GM18519 (cell line): Measurements from ENCODE around the gene BCKDHB.
"Not testable (repeated sequence)": the region's sequence is repeated elsewhere in the genome, so short reads cannot be mapped to it uniquely, and the experiment has no call there.

Source experiments
- ATAC-seq: cut with Tn5 transposase; IDR thresholded peaks from one replicate; pipeline ENCODE4 v1.9.1; 2021; ENCODE audit warnings: mild to moderate bottlenecking, moderate library complexity; ENCODE audit not compliant: unreplicated experiment, low FRiP score

BCKDHB gene

DNA sequence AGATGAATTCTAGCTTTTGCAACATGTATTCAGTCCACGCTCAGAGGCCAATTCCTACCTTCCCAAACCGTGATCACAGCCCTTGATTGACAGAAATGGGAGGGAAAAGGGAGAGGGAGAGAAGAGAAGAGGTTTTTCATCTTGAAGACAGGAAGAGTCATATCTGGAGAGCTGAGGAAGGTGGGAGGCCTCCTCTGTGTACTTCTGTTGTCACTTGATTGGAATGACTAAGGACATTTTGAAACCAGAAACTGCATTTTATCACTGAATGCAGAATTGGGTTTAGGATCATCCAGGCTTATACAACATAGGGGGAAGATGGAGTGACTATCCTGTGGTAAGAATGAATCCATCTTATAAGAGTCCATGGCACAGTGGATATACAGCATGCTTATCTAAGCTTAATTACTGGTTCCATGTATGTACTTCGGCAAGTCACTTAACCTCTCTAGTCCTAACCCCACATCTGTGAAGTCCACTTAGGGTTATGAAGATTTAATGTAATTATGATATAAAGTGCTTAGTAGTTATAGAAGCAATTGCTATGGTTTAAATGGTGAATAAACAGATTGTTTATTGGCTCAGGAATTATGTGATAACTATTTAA, 144.0 kb downstream of the BCKDHB start:
- ATAC-seq = no peak

DNA sequence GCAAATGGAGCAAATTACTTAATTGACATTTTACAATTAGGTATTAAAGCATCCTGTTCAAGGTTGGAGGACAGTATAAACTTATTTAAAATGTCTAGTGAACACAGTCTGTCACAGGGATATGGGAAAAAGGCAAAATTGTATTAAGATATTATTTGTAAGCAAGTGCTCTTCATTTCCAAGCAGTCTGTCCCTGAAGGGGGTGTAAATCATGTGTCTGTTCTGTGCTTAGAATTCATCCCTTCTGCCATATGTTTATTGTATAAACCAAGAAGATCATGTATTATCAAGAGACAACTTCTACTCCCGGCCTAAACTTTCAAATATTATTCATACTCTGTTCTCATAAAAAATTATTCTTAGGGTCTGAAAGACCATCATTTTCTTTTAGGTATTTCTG, 144.8 kb downstream of the BCKDHB start:
- ATAC-seq = no peak

DNA sequence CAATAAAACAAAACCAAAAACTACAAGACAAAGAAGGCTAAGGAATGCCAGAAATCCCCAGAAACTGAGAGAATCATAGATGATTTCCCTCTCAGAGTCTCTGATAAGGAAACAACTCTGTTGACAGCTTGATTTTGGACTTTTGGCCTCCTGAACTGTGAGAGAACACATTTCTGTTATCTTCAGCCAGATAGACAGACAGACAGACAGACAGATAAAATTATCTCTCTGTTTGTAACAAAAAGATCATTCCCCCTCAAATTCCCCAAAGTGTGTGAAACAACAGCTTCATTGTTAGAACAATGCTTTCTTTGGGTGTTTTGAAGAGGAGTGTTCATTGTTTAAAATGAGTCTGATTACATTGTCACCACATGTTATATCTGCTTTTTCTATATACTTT, 148.2 kb downstream of the BCKDHB start:
- ATAC-seq = no peak

DNA sequence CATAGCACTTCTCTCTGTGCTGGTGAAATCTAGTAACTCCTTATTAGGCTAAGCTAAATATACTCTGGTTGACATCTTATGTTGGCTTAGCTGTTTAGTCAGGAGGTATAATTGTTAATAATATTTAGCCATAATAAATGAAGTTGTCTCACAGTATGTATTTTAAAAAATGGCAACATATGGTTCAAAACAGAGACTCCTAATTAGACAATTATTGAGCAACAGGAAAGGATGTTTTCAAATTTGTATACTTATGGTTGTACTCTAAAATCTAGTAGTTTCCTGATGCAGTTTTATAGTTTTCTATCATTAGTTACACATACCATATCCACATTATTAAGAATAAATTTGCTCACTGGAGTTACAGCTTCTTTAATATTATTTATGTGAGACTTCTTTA, 150.2 kb downstream of the BCKDHB start:
- ATAC-seq = no peak

DNA sequence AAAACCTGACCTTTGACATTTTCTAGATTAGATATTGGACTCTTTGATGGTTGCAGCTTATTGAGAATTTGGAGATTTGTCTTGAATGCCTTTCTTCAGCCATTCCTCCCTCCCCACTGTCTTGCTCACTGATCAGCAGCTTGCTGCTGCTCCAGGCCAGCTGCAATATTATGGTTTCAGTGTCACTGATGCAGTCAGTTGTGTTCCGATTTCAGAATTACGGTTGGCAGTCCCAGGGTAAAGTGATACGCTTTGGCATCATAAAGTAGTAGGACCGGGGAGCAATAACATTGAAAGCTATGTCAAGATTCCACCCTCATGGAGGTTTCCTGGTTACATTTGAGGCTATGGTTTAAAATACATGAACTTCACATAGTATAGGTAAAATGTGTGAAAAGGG, 152.6 kb downstream of the BCKDHB start:
- no peak for ATAC-seq

DNA sequence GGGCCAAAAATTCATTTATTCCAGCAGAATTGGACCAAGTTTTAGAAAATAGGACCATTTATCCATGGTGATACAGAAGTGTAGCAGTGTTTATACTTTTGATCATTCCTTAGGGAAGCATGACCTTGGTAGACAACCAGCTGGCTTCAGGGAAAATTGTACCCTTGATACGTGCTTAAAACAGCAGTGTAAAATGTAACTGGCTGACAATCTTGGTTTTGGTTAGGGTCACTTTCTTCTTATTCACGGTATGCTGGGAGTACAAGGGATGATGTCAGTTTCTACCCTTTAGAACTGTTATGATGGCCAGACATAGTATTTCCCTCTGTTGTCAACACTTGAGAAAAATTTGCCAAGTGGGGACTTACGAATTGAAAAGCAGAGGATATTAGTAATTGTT, 157.1 kb downstream of the BCKDHB start:
- no peak for ATAC-seq

DNA sequence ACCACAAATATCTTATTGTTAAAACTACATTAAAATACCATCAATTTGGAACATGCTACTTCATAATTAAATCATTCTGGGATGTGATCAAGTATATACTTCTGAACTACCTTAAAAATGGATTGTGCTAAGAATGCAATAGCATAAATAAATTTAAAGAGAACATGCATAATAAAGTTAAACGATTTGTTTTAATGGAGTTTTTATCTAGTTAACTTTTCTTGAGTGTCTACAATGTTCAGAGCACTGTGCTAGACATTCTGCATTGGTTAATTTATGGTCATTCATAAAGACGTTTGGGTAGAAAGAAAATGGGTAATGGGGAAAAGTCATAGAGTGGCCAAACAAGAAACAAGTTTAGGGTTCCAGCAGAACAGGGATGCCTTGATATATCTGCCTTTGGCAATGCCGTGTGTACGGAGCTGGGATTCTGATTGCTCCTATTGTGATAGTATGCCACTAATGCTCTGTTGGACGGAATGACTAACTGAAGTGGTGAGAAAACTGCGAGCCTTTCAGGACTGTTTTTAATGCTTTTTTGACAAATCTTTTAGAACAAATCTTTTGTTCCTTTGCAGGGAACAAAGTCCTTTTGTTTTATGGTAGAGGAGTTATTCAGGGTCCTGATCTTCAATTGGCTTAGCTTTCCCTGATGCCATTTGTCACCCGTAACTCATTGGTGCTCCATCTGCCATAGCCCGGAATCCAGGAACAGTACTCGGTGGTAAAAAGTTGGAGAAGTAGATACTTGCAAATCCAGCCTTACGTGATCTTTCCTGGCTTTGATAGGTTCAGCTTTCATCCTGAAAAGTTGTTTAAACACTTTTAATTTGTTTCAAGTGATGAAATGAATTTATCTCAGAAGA, 162.6 kb downstream of the BCKDHB start:
- no peak for ATAC-seq

DNA sequence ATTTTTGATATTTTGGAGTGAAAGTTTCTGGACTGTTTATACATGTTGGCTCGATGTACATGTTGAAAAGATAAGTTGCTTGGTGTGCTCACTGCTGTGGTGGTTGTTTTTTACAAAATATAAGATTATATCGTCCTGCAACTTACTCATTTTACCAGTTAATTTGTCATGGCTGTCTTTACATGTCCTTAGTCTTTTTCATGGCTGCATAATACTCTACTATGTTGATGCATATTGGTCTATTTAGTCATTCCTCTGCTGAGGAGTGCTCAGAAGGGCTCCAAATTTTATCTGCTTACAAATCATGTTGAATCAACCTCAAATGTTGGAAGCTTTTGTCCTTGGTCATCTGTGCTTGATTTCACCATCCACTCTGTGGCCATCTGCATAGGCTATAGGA, 164.6 kb downstream of the BCKDHB start:
- ATAC-seq = no peak

DNA sequence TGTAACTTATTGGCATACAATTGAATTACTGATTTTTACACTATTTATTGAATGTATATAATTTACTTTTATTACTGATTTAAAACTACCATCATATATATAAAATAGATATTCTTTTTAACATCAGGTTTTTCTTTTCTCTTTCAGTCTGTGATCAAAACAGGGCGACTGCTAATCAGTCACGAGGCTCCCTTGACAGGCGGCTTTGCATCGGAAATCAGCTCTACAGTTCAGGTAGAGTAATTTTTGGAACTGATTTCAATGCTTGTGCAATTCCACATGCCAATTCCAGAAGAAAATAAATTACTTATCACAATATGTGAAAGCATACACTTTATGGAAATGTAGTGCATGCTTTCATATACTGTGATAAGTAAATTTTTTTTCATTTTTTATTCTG, 166.5 kb downstream of the BCKDHB start:
- ATAC-seq = no peak

DNA sequence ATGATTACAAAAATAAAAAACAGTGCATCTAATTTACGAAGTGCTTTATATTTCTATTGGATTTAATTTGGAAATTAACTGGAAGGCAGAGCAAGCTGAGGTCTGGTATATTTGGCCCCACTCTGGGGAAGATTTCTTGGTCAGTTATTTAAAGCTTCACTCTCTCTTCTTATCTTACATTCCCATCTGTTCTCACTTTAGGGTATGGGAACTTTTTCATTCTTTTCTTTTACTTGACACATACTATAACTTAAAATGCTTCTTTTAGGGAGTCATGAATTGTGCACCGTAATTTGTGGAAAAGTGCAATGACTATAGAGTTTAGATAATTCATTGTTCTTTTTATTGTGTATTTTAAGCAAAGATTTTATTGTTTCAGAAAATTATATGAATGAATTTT, 170.4 kb downstream of the BCKDHB start:
- ATAC-seq = no peak

DNA sequence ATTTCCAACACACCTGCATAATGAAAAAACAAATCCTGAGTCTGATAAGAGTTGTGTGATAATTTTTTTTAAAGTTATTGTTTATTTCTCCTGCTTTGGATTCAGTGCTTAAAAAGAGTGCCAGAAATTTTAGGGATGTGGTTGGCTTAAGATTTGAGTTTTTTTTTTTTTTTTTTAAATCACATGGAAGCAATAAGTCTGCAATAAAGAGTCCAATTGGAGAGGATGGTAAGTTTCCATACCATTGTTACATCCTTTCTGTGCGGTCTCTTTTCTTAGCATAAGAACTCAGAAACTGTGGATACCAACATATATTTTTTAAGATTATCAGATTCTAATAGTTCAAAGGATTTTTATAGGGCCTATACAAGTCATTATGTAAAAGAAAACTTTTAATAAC, 171.0 kb downstream of the BCKDHB start:
- ATAC-seq = no peak

DNA sequence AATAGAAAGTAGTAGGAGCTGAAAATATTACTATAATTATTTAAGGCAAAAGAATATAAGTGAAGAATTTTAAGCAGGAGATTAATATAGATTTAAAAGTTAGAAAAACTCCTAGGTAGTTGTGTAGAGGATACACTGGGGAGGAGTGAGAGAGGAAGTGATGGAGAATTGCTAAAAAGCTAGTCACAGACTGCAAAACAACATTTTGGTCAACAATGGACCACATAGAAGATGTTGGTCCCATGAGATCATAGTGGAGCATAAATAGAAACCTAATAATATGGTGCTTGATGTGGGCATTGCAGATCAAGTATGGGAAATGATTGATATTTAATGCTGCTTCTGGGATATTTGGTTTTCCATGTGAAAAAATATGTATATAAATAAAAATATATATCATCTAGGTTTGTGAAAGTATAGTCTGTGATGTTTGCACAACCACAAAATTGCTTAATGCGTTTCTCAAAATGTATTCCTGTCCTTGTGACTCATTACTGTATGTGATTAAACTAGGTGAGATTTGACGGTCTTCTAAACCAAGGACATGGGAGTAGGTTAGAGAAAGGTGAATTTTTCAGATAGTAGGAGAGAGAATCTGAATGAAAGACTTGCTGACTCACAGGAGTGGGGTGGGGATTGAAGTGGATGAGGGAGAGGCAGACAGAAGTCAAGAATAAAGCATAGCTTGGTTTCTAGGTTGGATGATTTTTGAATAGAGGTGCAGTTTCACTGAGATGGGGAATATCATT, 174.0 kb downstream of the BCKDHB start:
- peak; percentile 47 for ATAC-seq

DNA sequence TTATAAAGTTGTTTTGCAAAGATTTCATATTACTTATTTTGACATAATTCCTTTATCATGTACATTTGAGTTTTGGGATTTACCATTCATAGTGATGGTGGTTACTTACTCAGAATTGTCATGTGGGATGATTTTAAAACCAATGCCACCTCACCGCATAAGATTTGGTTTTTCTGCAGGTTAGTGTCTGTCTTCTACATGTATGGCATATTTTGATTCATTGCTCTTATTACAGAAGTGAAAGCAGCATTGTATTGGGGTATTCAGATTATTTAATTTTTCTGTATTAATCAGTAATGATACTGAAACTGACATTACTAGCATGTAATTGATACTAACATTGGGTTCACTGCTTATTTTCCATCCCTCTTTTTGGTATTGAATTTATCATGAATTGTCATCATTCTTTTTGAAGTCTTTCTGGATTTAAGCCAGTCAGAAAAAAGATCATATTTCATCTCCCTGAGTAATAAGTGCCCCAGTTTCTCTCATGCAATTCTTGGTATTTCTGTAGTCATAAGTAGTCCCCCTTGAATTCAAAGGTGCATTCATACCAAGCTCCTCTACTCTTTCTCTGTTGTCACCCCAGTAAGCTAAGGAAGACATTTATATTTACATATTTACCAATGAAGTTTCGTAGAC, 176.6 kb downstream of the BCKDHB start:
- ATAC-seq = no peak

DNA sequence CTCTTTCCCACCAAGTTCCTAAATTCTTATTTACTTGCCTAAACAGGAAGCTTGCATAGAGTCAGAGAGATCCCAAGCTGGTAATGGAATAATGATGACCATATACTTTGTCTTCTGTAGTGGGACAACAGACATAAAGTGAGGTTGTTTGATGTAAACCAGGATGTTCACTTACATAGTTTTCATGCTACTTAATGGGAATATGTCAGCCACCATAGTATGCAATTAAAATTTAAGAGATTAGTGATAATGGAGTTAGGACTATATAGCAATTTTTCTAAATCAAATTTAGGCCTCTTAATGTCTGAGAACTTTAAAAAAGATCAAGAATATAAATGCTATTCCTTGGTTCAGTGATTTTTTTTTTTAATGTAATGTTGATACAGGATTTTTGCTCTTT, 180.6 kb downstream of the BCKDHB start:
- ATAC-seq = no peak

DNA sequence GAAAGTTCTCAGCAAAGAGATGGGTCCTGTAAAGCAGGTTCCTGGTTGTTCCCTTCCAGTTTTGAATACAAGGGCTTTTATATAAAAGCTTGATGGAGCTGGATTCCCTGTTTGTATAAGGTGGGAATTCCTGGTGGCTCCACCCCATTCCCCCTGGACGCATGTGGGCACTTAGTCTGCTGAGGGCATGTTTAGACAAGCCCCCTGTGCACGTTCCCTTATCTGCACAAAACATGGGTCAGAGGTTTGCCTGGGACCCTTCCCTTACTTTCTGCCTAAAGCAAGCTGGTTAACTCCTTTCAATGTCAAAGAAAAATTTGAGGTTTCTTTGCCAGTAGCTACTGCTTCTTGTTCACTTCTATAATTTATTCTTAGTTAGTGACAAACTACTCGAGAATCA, 181.1 kb downstream of the BCKDHB start:
- ATAC-seq = no peak

DNA sequence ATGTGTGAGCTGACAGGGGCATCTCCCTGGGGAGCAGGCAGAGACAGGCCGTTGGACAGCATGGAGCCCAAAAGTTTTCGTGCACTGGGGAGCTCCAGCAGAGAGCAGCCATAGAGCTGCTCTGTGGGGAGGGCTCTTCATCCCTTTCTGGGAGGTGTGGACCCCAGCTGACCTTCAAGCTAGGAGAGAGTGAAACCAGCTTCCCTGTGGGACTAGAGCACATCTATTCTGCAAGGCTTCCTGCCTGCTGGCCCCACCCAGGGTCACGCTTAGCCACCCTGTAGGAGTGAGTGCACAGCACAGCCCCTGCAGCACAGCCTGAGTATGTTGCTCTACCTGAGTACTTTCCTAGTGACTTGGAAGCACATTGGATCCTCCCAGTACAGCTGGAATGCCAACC, 183.3 kb downstream of the BCKDHB start:
- no peak for ATAC-seq

DNA sequence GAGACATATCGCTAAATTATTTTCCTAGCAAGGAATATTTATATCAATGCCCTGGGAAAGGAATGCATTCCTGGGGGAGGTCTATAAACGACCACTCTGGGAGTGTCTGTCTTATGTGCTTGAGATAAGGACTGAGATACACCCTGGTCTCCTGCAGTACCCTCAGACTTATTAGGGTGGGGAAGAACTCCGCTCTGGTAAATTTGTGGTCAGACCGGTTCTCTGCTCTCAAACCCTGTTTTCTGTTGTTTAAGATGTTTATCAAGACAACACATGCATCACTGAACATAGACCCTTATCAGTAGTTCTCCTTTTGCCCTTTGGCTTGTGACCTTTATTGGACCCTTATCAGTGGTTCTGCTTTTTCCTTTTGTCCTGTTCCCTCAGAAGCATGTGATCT, 188.1 kb downstream of the BCKDHB start:
- not testable (repeated sequence) for ATAC-seq

DNA sequence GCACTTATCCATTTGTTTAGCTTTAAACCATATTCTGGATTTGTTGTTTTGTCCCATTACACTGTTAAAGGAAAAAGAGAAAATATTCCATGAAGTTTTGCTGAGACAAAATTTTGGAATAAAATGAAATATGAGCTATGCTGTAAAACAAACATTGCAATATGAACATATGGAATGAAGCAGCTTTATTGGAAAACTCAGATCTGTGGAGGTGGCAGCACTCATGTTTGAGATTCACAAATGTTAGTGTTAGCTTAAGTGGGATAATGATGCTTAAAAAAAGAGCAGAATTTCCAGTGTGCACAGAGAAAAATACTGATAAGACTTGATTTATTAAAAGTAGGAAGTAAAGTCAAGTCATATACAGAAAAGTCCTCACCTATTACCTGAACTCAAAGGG, 196.2 kb downstream of the BCKDHB start:
- ATAC-seq = no peak

DNA sequence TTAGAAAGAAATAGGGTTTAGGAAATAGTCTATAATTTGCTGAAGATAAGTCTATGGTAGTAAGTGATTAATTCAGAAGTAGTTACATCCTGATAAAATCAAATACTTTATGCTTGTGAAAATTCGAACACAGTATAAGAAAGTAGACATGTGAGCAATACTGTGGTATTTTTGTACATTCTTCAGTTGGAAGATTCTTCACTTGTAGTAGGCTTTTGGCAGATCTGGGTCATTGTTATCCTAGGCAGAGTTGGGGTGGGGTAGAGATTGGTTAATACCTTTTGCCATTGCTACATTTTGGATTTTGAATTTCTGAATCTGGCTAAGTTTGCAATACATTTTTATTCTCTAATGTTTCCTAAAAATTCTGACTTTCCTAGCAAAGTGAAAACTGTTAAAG, 197.5 kb downstream of the BCKDHB start:
- ATAC-seq = no peak

DNA sequence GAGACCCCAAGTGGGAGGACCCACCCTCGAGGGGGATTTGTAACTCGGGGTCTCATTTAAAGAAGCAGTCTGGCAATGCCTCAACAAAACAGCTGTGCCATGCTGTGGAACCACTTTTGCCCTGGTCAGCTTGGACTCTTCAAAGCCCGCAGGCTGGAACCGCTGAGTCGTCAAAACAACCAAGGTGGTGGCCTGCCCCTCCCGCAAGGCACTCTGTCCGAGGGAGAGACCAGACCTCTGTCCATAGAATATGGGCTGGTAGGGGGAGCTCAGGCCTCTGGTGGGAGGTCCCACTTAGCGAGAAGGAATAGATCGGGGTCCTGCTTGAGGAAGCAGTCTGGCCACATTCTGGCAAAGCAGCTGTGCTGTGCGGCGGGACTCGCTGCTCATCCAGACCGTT, 208.1 kb downstream of the BCKDHB start:
- ATAC-seq = no peak

DNA sequence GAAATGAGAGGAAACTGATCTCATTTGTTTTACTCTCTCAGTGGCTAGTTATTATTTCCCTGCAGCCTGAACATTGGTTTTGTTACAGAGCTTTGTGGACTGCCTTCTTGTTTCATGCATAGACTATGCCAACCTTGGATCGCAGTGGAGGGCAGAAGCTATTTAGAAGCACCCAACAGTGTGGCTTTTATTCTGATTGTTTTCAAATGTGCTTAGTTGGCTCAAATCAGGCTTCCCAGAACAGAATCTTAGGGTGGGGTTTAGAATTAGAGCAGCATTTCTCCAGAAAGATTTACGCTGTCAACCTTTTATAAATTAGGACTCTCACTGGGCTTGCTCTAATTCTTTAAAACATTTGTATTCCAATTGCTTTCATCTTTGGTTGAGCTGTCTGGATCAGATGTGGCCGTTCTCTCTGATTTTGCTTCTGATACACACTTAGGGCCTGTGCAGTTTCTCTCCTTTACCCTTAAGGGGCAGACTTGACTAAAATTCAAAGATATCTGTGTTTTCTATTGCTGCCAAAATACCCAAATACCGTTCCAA, 210.3 kb downstream of the BCKDHB start:
- ATAC-seq = no peak
